Lung (tissue), 12 donors: ENCODE measurements around the gene INAFM1. TPM values are rescaled to one million over a fixed set of nuclear protein-coding genes. Genes with fewer than 3 reads are reported as not detected.

Experiments used
- ATAC-seq: fragments of 200-7000 bp; cut with Tn5 transposase; one replicate; pipeline ENCODE4 v1.9.1; 2020; ENCODE audit warnings: moderate number of reproducible peaks; ENCODE audit not compliant: insufficient read depth, low FRiP score
- DNase-seq, 3 donors: peaks; one replicate each; pipeline ENCODE4 v3.0.0-alpha.2; 2013 to 2017
- H3K27ac ChIP-seq, 2 donors: one replicate each; pipeline ENCODE4 v1.5.1; 2013; ENCODE audit warnings: mild to moderate bottlenecking in 2 of 2, moderate library complexity in 2 of 2, control low read depth in 1 of 2, inconsistent platforms in 1 of 2, low read depth in 1 of 2, low read length in 1 of 2
- H3K27me3 ChIP-seq, 3 donors: one replicate each; pipeline ENCODE4 v1.5.1; 2013; ENCODE audit warnings: low read length in 2 of 3; ENCODE audit not compliant: control insufficient read depth in 3 of 3, insufficient read depth in 3 of 3
- H3K36me3 ChIP-seq, 4 donors: one replicate each; pipeline ENCODE4 v1.5.1; 2013; ENCODE audit warnings: low read length in 4 of 4, mild to moderate bottlenecking in 1 of 4, moderate library complexity in 1 of 4; ENCODE audit not compliant: control insufficient read depth in 4 of 4, insufficient read depth in 4 of 4
- H3K4me1 ChIP-seq, 5 donors: one replicate each; pipeline ENCODE4 v1.5.1; 2013; ENCODE audit warnings: low read length in 5 of 5, mild to moderate bottlenecking in 2 of 5, moderate library complexity in 1 of 5; ENCODE audit not compliant: control insufficient read depth in 5 of 5, insufficient read depth in 5 of 5
- H3K4me3 ChIP-seq: one replicate; pipeline ENCODE4 v1.5.1; 2013; ENCODE audit warnings: mild to moderate bottlenecking, control low read depth, moderate library complexity
- H3K9ac ChIP-seq, 2 donors: one replicate each; pipeline ENCODE4 v1.5.1; 2013; ENCODE audit warnings: low read length in 2 of 2, control low read depth in 1 of 2; ENCODE audit not compliant: insufficient read depth in 1 of 2
- H3K9me3 ChIP-seq, 4 donors: one replicate each; pipeline ENCODE4 v1.5.1; 2013; ENCODE audit warnings: low read length in 3 of 4, mild to moderate bottlenecking in 1 of 4, moderate library complexity in 1 of 4; ENCODE audit not compliant: control insufficient read depth in 4 of 4, insufficient read depth in 3 of 4
- WGBS, 2 donors: extraction: QIAGEN DNeasy Blood & Tissue Kit; methylation state at CpG; one replicate each; pipeline ENCODE4 v1.1.7; 2013; 5-methylcytosine and 5-hydroxymethylcytosine counted together
- polyA plus RNA-seq, 2 donors: library from polyadenylated mRNA; stranded (reverse); fragments of 200-250 nt; gene quantifications; one replicate each; pipeline ENCODE4 v1.2.1, GENCODE V29; 2013
- total RNA-seq, 2 donors: library from RNA; depleted of rRNA in 1 of 2; stranded (reverse); fragments of >200 nt in 1 of 2; gene quantifications; one replicate each; pipeline ENCODE4 v1.2.1, GENCODE V29; 2014 to 2021
- TF ChIP-seq, protein P1 (sequence below): IDR thresholded peaks from 2 replicates; pipeline ENCODE4 v1.5.1; 2012; ENCODE audit warnings: mild to moderate bottlenecking; ENCODE audit errors: control extremely low read depth, extremely low read depth
- donor health status: control.
- donor health status: control.
- donor health status: Bipolar disorder and iron deficiency.
- donor health status: healthy.
- donor health status: DM: yes; HTN: yes; CAD: no.

The INAFM1 gene
- total and polyA plus RNA-seq, 4 donors = 2.4 to 33.5 (median 12.1) TPM

DNA sequence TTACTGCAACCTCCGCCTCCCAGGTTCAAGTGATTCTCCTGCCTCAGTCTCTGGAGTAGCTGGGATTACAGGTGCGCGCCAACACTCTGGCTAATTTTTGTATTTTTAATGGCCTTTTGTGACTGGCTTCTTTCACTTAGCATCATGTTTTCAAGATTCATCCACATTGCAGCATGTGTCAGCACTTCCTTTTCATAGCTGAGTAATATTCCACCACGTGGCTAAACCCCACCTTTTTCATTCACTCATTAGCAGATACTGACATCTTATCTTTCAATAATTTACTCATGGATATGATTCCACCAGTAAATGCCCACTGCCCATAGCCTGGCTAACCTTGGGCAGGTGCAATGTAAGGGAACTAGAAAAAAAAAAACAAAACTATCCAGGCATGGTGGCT is 41.8 kb downstream of the INAFM1 start:
- Histone ChIP-seq H3K9me3 (no peaks in the 10 kb centered on the region), H3K9ac (no peak overlapping the region), H3K36me3 (peaks cover 0 to 7% (median 0%) of the 10 kb centered on the region in 4 donors), H3K4me3 (no peak overlapping the region), H3K27ac (no peak overlapping the region), H3K4me1 (no peaks in the 10 kb centered on the region), H3K27me3 (no peaks in the 10 kb centered on the region)
- no peak for DNase-seq
- TF ChIP-seq, protein P1, sequence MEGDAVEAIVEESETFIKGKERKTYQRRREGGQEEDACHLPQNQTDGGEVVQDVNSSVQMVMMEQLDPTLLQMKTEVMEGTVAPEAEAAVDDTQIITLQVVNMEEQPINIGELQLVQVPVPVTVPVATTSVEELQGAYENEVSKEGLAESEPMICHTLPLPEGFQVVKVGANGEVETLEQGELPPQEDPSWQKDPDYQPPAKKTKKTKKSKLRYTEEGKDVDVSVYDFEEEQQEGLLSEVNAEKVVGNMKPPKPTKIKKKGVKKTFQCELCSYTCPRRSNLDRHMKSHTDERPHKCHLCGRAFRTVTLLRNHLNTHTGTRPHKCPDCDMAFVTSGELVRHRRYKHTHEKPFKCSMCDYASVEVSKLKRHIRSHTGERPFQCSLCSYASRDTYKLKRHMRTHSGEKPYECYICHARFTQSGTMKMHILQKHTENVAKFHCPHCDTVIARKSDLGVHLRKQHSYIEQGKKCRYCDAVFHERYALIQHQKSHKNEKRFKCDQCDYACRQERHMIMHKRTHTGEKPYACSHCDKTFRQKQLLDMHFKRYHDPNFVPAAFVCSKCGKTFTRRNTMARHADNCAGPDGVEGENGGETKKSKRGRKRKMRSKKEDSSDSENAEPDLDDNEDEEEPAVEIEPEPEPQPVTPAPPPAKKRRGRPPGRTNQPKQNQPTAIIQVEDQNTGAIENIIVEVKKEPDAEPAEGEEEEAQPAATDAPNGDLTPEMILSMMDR = no peak
- ATAC-seq = no peak
- 79 to 85% methylated on average over 4 of the region's 4 CpGs for WGBS, 2 donors

DNA sequence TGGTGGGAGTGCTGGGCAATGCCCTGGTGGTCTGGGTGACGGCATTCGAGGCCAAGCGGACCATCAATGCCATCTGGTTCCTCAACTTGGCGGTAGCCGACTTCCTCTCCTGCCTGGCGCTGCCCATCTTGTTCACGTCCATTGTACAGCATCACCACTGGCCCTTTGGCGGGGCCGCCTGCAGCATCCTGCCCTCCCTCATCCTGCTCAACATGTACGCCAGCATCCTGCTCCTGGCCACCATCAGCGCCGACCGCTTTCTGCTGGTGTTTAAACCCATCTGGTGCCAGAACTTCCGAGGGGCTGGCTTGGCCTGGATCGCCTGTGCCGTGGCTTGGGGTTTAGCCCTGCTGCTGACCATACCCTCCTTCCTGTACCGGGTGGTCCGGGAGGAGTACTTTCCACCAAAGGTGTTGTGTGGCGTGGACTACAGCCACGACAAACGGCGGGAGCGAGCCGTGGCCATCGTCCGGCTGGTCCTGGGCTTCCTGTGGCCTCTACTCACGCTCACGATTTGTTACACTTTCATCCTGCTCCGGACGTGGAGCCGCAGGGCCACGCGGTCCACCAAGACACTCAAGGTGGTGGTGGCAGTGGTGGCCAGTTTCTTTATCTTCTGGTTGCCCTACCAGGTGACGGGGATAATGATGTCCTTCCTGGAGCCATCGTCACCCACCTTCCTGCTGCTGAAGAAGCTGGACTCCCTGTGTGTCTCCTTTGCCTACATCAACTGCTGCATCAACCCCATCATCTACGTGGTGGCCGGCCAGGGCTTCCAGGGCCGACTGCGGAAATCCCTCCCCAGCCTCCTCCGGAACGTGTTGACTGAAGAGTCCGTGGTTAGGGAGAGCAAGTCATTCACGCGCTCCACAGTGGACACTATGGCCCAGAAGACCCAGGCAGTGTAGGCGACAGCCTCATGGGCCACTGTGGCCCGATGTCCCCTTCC is 45.5 kb downstream of the INAFM1 start:
- WGBS, 2 donors = 91 to 92% methylated on average over 46 of the region's 46 CpGs
- Histone ChIP-seq H3K4me1 (peaks cover 0 to 4% (median 0%) of the 10 kb centered on the region in 5 donors), H3K9ac (no peak overlapping the region), H3K36me3 (peaks cover 0 to 7% (median 0%) of the 10 kb centered on the region in 4 donors), H3K9me3 (no peaks in the 10 kb centered on the region), H3K27ac (no peak overlapping the region), H3K4me3 (no peak overlapping the region), H3K27me3 (no peaks in the 10 kb centered on the region)
- TF ChIP-seq, protein P1 = no peak
- DNase-seq (no peak), ATAC-seq (no peak)

DNA sequence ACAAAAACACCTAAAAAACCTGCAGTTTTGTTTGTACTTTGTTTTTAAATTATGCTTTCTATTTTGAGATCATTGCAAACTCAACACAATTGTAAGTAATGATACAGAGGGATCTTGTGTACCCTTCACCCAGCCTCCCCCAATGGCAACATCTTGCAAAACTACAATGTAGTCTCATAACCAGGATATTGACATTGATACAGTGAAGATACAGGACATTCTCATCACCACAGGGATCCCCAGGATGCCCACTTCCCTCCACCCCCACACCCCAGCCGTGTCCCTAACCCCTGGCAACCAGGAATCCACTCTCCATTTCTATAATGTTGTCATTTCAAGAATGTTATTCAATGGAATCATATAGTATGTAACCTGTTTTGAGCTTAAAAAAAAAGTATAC is 46.9 kb downstream of the INAFM1 start:
- H3K9me3 ChIP-seq = no peaks in the 10 kb centered on the region
- DNase-seq (no peak), ATAC-seq (no peak)
- no peak overlapping the region for H3K27ac ChIP-seq
- no peak overlapping the region for H3K4me3 ChIP-seq
- peaks cover 0 to 7% (median 0%) of the 10 kb centered on the region in 4 donors for H3K36me3 ChIP-seq
- 82 to 83% methylated on average over 1 of the region's 1 CpG for WGBS, 2 donors
- peaks cover 0 to 4% (median 0%) of the 10 kb centered on the region in 5 donors for H3K4me1 ChIP-seq
- H3K9ac ChIP-seq = no peak overlapping the region
- TF ChIP-seq, protein P1 = no peak
- no peaks in the 10 kb centered on the region for H3K27me3 ChIP-seq
